ENCODE measurements around the gene EZR.

The EZR gene

GRCh38 chr6:158770533-158771330 is 48.4 kb downstream of the EZR start:
- TF ChIP-seq CTCF (IDR thresholded peaks at IDR 0.05; ENCODE audit: control insufficient read depth, insufficient read depth, low read depth, low read length, missing control alignments) = no peak
- no peak for DNase-seq (ENCODE audit: low read depth)
- H3K4me3 ChIP-seq (ENCODE audit: control insufficient read depth, low read depth, low read length) = no peak overlapping the region

GRCh38 chr6:158769771-158770432 is 49.3 kb downstream of the EZR start:
- no peak for DNase-seq (ENCODE audit: low read depth)
- TF ChIP-seq CTCF (IDR thresholded peaks at IDR 0.05; ENCODE audit: control insufficient read depth, insufficient read depth, low read depth, low read length, missing control alignments) = no peak
- H3K4me3 ChIP-seq (ENCODE audit: control insufficient read depth, low read depth, low read length) = no peak overlapping the region

GRCh38 chr6:158769234-158769770 is 49.9 kb downstream of the EZR start:
- TF ChIP-seq CTCF (IDR thresholded peaks at IDR 0.05; ENCODE audit: control insufficient read depth, insufficient read depth, low read depth, low read length, missing control alignments) = no peak
- DNase-seq (ENCODE audit: low read depth) = no peak
- H3K4me3 ChIP-seq (ENCODE audit: control insufficient read depth, low read depth, low read length) = no peak overlapping the region

- DNase-seq (ENCODE audit: low read depth) = no peak
- H3K4me3 ChIP-seq (ENCODE audit: control insufficient read depth, low read depth, low read length) = no peak overlapping the region
- no peak for TF ChIP-seq CTCF (IDR thresholded peaks at IDR 0.05; ENCODE audit: control insufficient read depth, insufficient read depth, low read depth, low read length, missing control alignments)
These were observed 50.7 kb downstream of the EZR start for GRCh38 chr6:158768436-158768835.

- no peak for TF ChIP-seq CTCF (IDR thresholded peaks at IDR 0.05; ENCODE audit: control insufficient read depth, insufficient read depth, low read depth, low read length, missing control alignments)
- DNase-seq (ENCODE audit: low read depth) = no peak
- H3K4me3 ChIP-seq (ENCODE audit: control insufficient read depth, low read depth, low read length) = no peak overlapping the region
These were observed 51.5 kb downstream of the EZR start for GRCh38 chr6:158767709-158768108.

GRCh38 chr6:158766621-158767455 is 52.3 kb downstream of the EZR start:
- no peak overlapping the region for H3K4me3 ChIP-seq (ENCODE audit: control insufficient read depth, low read depth, low read length)
- DNase-seq (ENCODE audit: low read depth) = no peak
- TF ChIP-seq CTCF (IDR thresholded peaks at IDR 0.05; ENCODE audit: control insufficient read depth, insufficient read depth, low read depth, low read length, missing control alignments) = no peak
